NCI-H1048 (cell line): ENCODE measurements around the gene PRELID3B.
"Not testable (repeated sequence)": the region's sequence is repeated elsewhere in the genome, so short reads cannot be mapped to it uniquely, and the experiment has no call there.

Source experiments
- DNase-seq: peaks from one replicate; lab custom pipeline; 2025; lab: John Stamatoyannopoulos, UW

The PRELID3B gene

GRCh38 chr20:59048681-59049030 lies 6.1 kb upstream of the PRELID3B start:
- no peak for DNase-seq

- no peak for DNase-seq
Measured at GRCh38 chr20:59047938-59048680, 5.5 kb upstream of the PRELID3B start.

GRCh38 chr20:59046862-59047261 lies 4.3 kb upstream of the PRELID3B start:
- DNase-seq = no peak

GRCh38 chr20:59044796-59045195 lies 2.2 kb upstream of the PRELID3B start:
- no peak for DNase-seq

GRCh38 chr20:59044295-59044694 lies 1.7 kb upstream of the PRELID3B start:
- no peak for DNase-seq

GRCh38 chr20:59043698-59044097 lies 1.1 kb upstream of the PRELID3B start:
- DNase-seq = no peak

- peak; percentile 77 for DNase-seq
Measured at GRCh38 chr20:59042796-59043631, 428 bp upstream of the PRELID3B start.

- not testable (repeated sequence) for DNase-seq
Measured at GRCh38 chr20:59041487-59041886, 1.1 kb downstream of the PRELID3B start.

- DNase-seq = no peak
Measured at GRCh38 chr20:59040667-59041066, 1.9 kb downstream of the PRELID3B start.

GRCh38 chr20:59039233-59039632 lies 3.4 kb downstream of the PRELID3B start:
- no peak for DNase-seq

GRCh38 chr20:59037386-59037785 lies 5.2 kb downstream of the PRELID3B start:
- DNase-seq = no peak

GRCh38 chr20:59035381-59035780 lies 7.2 kb downstream of the PRELID3B start:
- no peak for DNase-seq

- DNase-seq = no peak
Measured at GRCh38 chr20:59033616-59034165, 8.9 kb downstream of the PRELID3B start.

- DNase-seq = no peak
Measured at GRCh38 chr20:59033093-59033492, 9.5 kb downstream of the PRELID3B start.

- peak; percentile 34 for DNase-seq
Measured at GRCh38 chr20:59032713-59033059, 9.9 kb downstream of the PRELID3B start.

GRCh38 chr20:59032023-59032712 lies 10.4 kb downstream of the PRELID3B start, which contains the start of gene ATP5F1E:
Gene ATP5F1E, minus strand, starts transcription at chr20:59032335. Its CDS starts 84 bp downstream, at chr20:59032251.
- DNase-seq = peak; percentile 87

- no peak for DNase-seq
Measured at GRCh38 chr20:59031564-59032022, 11.0 kb downstream of the PRELID3B start.

GRCh38 chr20:59030911-59031563 lies 11.5 kb downstream of the PRELID3B start:
- DNase-seq = no peak

GRCh38 chr20:59028812-59029211 lies 13.8 kb downstream of the PRELID3B start:
- no peak for DNase-seq

GRCh38 chr20:59027741-59028320 lies 14.8 kb downstream of the PRELID3B start:
- no peak for DNase-seq
